Panc1 (cell line): Measurements from ENCODE around the gene ACYP2. TPM values are rescaled to one million over a fixed set of nuclear protein-coding genes. Genes with fewer than 3 reads are reported as not detected.

Experiments
- ATAC-seq: fragments of 200-7000 bp; cut with Tn5 transposase; 2 replicates; pipeline ENCODE4 v1.9.1; 2020; ENCODE audit warnings: mild to moderate bottlenecking, moderate library complexity
- BruUV-seq: library from RNA; stranded (reverse); fragments of 400-500 nt; replicated peaks from 2 replicates; lab custom pipeline; 2021; lab: Mats Ljungman, UMichigan
- CTCF ChIA-PET: fragments of 300-600 bp; sonication (Branson Sonifier 250); formaldehyde crosslinking; loops from one replicate; lab custom pipeline; 2022; ENCODE audit warnings: antibody characterized with exemption; lab: Charles Lee
- POLR2A ChIA-PET: fragments of 300-600 bp; sonication (Branson Sonifier 250); formaldehyde crosslinking; loops from one replicate; lab custom pipeline; 2022; ENCODE audit warnings: antibody characterized with exemption; lab: Charles Lee
- DNase-seq: peaks from one replicate; pipeline ENCODE4 v3.0.0-alpha.2; 2010; ENCODE audit warnings: low read depth, low spot score
- H3K27ac ChIP-seq: 2 replicates; pipeline ENCODE4 v1.5.1; 2011; ENCODE audit warnings: mild to moderate bottlenecking, low read length, inconsistent platforms
- H3K27me3 ChIP-seq: fragments of 200-500 bp; sonication (Bioruptor generic); 2 replicates; pipeline ENCODE4 v1.6.0; 2014; ENCODE audit warnings: low read length, inconsistent platforms; ENCODE audit not compliant: control insufficient read depth, insufficient read depth
- H3K36me3 ChIP-seq: fragments of 200-500 bp; sonication (Bioruptor generic); 2 replicates; pipeline ENCODE4 v1.5.1; 2014; ENCODE audit warnings: inconsistent platforms, mild to moderate bottlenecking, low read length, moderate library complexity; ENCODE audit not compliant: control insufficient read depth, insufficient read depth
- H3K4me1 ChIP-seq: 2 replicates; pipeline ENCODE4 v1.5.1; 2011; ENCODE audit warnings: inconsistent platforms, mild to moderate bottlenecking, low read length, moderate library complexity; ENCODE audit not compliant: control insufficient read depth, insufficient read depth
- H3K4me3 ChIP-seq, 2 experiments: 2 replicates each; pipeline ENCODE4 v1.5.1; 2011 to 2012; ENCODE audit warnings: low read depth in 2 of 2, low read length in 2 of 2, mild to moderate bottlenecking in 2 of 2, inconsistent platforms in 1 of 2, moderate library complexity in 1 of 2
- H3K9me3 ChIP-seq: fragments of 200-500 bp; sonication (Bioruptor generic); 2 replicates; pipeline ENCODE4 v1.5.1; 2014; ENCODE audit warnings: low read depth, mild to moderate bottlenecking, inconsistent platforms, low read length, moderate library complexity; ENCODE audit not compliant: control insufficient read depth, insufficient read depth
- POLR2AphosphoS5 ChIP-seq: IDR thresholded peaks from 2 replicates; pipeline ENCODE4 v1.6.1; 2012; ENCODE audit warnings: mild to moderate bottlenecking, low read depth, low read length, moderate library complexity
- REST ChIP-seq, 2 experiments: IDR thresholded peaks; 2 replicates each; pipeline ENCODE4 v1.6.1; 2011 to 2012; ENCODE audit warnings: low read depth in 2 of 2, control low read depth in 1 of 2, low read length in 1 of 2, mild to moderate bottlenecking in 1 of 2, moderate library complexity in 1 of 2; ENCODE audit not compliant: insufficient read depth in 1 of 2
- SIN3A ChIP-seq: IDR thresholded peaks from 2 replicates; pipeline ENCODE4 v1.6.1; 2012; ENCODE audit warnings: low read depth, mild to moderate bottlenecking, low read length, moderate library complexity, borderline replicate concordance; ENCODE audit not compliant: insufficient read depth
- TCF7L2 ChIP-seq: IDR thresholded peaks from 2 replicates; pipeline ENCODE4 v1.6.1; 2011; ENCODE audit warnings: mild to moderate bottlenecking, low read depth, low read length, inconsistent platforms
- in situ Hi-C: cut with HindIII; loops from 2 replicates; pipeline ENCODE4 v1.10.0; 2016; ENCODE audit warnings: low sequenced_read_pairs, low pct_unique_long_range_greater_than_20kb
- intact Hi-C: fragments of 100-400 bp; cut with micrococcal nuclease; formaldehyde crosslinking; loops from one replicate; pipeline ENCODE4 v1.10.0; 2022; ENCODE audit not compliant: unreplicated experiment
- total RNA-seq: library from RNA; stranded (reverse); gene quantifications from one replicate; pipeline ENCODE4 v1.2.1, GENCODE V29; 2021; ENCODE audit not compliant: unreplicated experiment
- TF ChIP-seq, protein P1 (sequence below): fragments of 450-650 bp; IDR thresholded peaks from 2 replicates; pipeline ENCODE4 v1.5.1; 2017; ENCODE audit warnings: mild to moderate bottlenecking

ACYP2 gene
- total RNA-seq, 1 experiment from 2014 or later = 11.5 TPM

DNA sequence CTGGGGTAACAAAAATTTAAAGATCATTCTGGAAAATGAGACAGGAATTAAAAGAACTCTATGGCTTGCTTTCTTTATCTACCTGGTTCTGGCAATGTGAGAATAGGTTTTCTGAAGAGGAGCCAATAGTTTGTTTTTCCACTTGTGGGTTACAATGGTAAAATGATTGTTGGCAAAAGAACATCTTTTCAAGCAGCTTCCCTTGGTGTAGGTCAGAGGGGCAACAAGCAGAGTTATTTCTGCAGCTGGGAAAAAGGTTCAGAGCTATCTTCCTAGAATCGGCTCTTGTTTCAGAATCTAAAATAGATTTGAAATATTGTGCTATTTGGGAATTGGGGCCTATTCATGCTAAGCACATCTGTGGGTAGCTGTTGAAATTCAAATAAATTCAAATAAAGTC is 152.2 kb downstream of the ACYP2 start:
- CTCF ChIA-PET = no interaction called here
- TF ChIP-seq TCF7L2 = no peak
- TF ChIP-seq POLR2AphosphoS5 = no peak
- no peak for TF ChIP-seq SIN3A
- TF ChIP-seq, protein P1, sequence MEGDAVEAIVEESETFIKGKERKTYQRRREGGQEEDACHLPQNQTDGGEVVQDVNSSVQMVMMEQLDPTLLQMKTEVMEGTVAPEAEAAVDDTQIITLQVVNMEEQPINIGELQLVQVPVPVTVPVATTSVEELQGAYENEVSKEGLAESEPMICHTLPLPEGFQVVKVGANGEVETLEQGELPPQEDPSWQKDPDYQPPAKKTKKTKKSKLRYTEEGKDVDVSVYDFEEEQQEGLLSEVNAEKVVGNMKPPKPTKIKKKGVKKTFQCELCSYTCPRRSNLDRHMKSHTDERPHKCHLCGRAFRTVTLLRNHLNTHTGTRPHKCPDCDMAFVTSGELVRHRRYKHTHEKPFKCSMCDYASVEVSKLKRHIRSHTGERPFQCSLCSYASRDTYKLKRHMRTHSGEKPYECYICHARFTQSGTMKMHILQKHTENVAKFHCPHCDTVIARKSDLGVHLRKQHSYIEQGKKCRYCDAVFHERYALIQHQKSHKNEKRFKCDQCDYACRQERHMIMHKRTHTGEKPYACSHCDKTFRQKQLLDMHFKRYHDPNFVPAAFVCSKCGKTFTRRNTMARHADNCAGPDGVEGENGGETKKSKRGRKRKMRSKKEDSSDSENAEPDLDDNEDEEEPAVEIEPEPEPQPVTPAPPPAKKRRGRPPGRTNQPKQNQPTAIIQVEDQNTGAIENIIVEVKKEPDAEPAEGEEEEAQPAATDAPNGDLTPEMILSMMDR = no peak
- TF ChIP-seq REST (IDR thresholded peaks at IDR 0.05; ENCODE audit: insufficient read depth in 1 of 2, low read depth in 2 of 2, low read length in 1 of 2) = no peak
- DNase-seq (no peak), ATAC-seq (no peak)
- intact Hi-C loops (no loop called here), in situ Hi-C loops (no loop called here)
- Histone ChIP-seq H3K27me3 (no peaks in the 10 kb centered on the region), H3K4me1 (no peaks in the 10 kb centered on the region), H3K9me3 (no peaks in the 10 kb centered on the region), H3K36me3 (no peaks in the 10 kb centered on the region), H3K27ac (no peak overlapping the region), H3K4me3 (no peak overlapping the region)
- no TSS peak for BruUV-seq
- POLR2A ChIA-PET = no interaction called here

DNA sequence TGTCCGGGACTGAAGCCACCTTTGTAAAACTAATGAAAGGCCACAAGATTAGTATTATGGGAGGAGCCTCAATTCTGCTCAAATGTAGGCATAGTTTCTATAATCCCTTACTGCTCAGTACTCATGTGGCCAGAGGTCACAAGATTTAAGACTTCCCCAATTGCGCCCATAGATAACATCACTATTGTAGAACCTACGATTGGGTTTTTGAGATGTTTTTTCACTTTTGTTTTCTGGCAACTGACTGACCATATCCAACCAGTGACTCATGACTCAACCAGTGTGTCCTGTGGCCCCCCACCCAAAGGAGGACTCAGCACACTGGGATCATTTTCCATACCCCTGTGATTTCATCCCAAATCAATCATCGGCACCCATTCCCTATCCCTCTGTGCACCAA is 155.8 kb downstream of the ACYP2 start:
- ChIA-PET CTCF (no interaction called here), POLR2A (no interaction called here)
- no peak overlapping the region for H3K4me3 ChIP-seq
- TF ChIP-seq TCF7L2 (no peak), SIN3A (no peak), POLR2AphosphoS5 (no peak), REST (IDR thresholded peaks at IDR 0.05; ENCODE audit: insufficient read depth in 1 of 2, low read depth in 2 of 2, low read length in 1 of 2) (no peak)
- TF ChIP-seq, protein P1 = no peak
- intact Hi-C loops = no loop called here
- ATAC-seq (no peak), DNase-seq (no peak)
- no peak overlapping the region for H3K27ac ChIP-seq
- BruUV-seq = no TSS peak
- H3K27me3 ChIP-seq = no peaks in the 10 kb centered on the region
- no peaks in the 10 kb centered on the region for H3K36me3 ChIP-seq
- in situ Hi-C loops = no loop called here
- H3K4me1 ChIP-seq = no peaks in the 10 kb centered on the region
- no peaks in the 10 kb centered on the region for H3K9me3 ChIP-seq
